ENCODE results near the gene EPHA6. TPM values are rescaled to one million over a fixed set of nuclear protein-coding genes. Genes with fewer than 3 reads are reported as not detected.

Gene EPHA6
- total and polyA plus RNA-seq, 10 of the 15 experiments (the other 5 are each of a cell fraction or from before 2014, with no cell fraction given): not detected

GRCh38 chr3:96991231-96991630, 176.8 kb downstream of the EPHA6 start:
- no peak for TF ChIP-seq TBL1XR1 (IDR thresholded peaks at IDR 0.05; ENCODE audit: low read depth, low read length)
- TF ChIP-seq SIN3A (IDR thresholded peaks at IDR 0.05; ENCODE audit: low read depth, low read length): no peak
- BruUV-seq (replicated peaks): no TSS peak
- Histone ChIP-seq H3K36me3 (ENCODE audit: control insufficient read depth in 2 of 2, insufficient read depth in 2 of 2, low read length in 1 of 2) (no peaks in the 10 kb centered on the region), H3K27ac (ENCODE audit: control insufficient read depth, insufficient read depth) (no peak overlapping the region), H3K4me3 (no peak overlapping the region), H3K9me3 (replicated peaks; ENCODE audit: control insufficient read depth, insufficient read depth, low read length) (no peaks in the 10 kb centered on the region), H4K20me1 (ENCODE audit: control insufficient read depth, insufficient read depth) (no peaks in the 10 kb centered on the region), H3K79me2 (ENCODE audit: control insufficient read depth, insufficient read depth, low read length) (no peaks in the 10 kb centered on the region), H3K27me3 (replicated peaks in 1 of 2; ENCODE audit: control insufficient read depth in 2 of 2, insufficient read depth in 2 of 2, low read length in 1 of 2) (no peaks in the 10 kb centered on the region), H3K9ac (ENCODE audit: control insufficient read depth, insufficient read depth, low read length) (no peak overlapping the region), H3K4me1 (ENCODE audit: control insufficient read depth, insufficient read depth, low read length) (no peaks in the 10 kb centered on the region), H3K4me2 (ENCODE audit: control insufficient read depth, insufficient read depth) (no peak overlapping the region), H2AFZ (ENCODE audit: control insufficient read depth, low read depth, low read length) (no peak overlapping the region)
- no peak for FAIRE-seq
- in situ Hi-C loops (cut with MboI) (no loop called here), intact Hi-C loops (cut with micrococcal nuclease; ENCODE audit: unreplicated experiment) (no loop called here)
- ChIA-PET RAD21 (ENCODE audit: unreplicated experiment) (no interaction called here), SMC1A (ENCODE audit: uncharacterized antibody, unreplicated experiment) (no interaction called here), CTCF (no interaction called here), POLR2A (no interaction called here)
- no peak for ATAC-seq
- no peak for DNase-seq (ENCODE audit: low read depth, low spot score)
- 0% methylated on average over 2 of the region's 2 CpGs for WGBS (ENCODE audit: insufficient coverage, insufficient replicate concordance, low lambda C conversion rate, missing lambda C conversion rate)

GRCh38 chr3:96991800-96992365, 177.5 kb downstream of the EPHA6 start:
- Histone ChIP-seq H3K79me2 (ENCODE audit: control insufficient read depth, insufficient read depth, low read length) (no peaks in the 10 kb centered on the region), H3K4me3 (no peak overlapping the region), H2AFZ (ENCODE audit: control insufficient read depth, low read depth, low read length) (no peak overlapping the region), H3K9me3 (replicated peaks; ENCODE audit: control insufficient read depth, insufficient read depth, low read length) (no peaks in the 10 kb centered on the region), H3K4me2 (ENCODE audit: control insufficient read depth, insufficient read depth) (no peak overlapping the region), H3K27ac (ENCODE audit: control insufficient read depth, insufficient read depth) (no peak overlapping the region), H3K27me3 (replicated peaks in 1 of 2; ENCODE audit: control insufficient read depth in 2 of 2, insufficient read depth in 2 of 2, low read length in 1 of 2) (no peaks in the 10 kb centered on the region), H4K20me1 (ENCODE audit: control insufficient read depth, insufficient read depth) (no peaks in the 10 kb centered on the region), H3K4me1 (ENCODE audit: control insufficient read depth, insufficient read depth, low read length) (no peaks in the 10 kb centered on the region), H3K36me3 (ENCODE audit: control insufficient read depth in 2 of 2, insufficient read depth in 2 of 2, low read length in 1 of 2) (no peaks in the 10 kb centered on the region), H3K9ac (ENCODE audit: control insufficient read depth, insufficient read depth, low read length) (no peak overlapping the region)
- ATAC-seq (no peak), DNase-seq (ENCODE audit: low read depth, low spot score) (no peak), FAIRE-seq (no peak)
- in situ Hi-C loops (cut with MboI) (no loop called here), intact Hi-C loops (cut with micrococcal nuclease; ENCODE audit: unreplicated experiment) (no loop called here)
- WGBS (ENCODE audit: insufficient coverage, insufficient replicate concordance, low lambda C conversion rate, missing lambda C conversion rate): 15% methylated on average over 4 of the region's 4 CpGs
- BruUV-seq (replicated peaks): no TSS peak
- ChIA-PET POLR2A (no interaction called here), CTCF (interaction anchor here (0.6 kb wide), 1 partner anchor 144 kb away, joined by 3 read pairs; no protein-coding TSS in a partner anchor), RAD21 (ENCODE audit: unreplicated experiment) (no interaction called here), SMC1A (ENCODE audit: uncharacterized antibody, unreplicated experiment) (no interaction called here)
- TF ChIP-seq MEF2B (IDR thresholded peaks at IDR 0.05; ENCODE audit: partially characterized antibody, poor library complexity, severe bottlenecking) (no peak), BCL11A (IDR thresholded peaks at IDR 0.05; ENCODE audit: low read depth, low read length) (no peak), RCOR1 (conservative IDR thresholded peaks at IDR 0.05; ENCODE audit: low read depth, low read length) (no peak), PRDM15 (CRISPR knock-in tag; IDR thresholded peaks at IDR 0.05) (no peak), ZNF274 (IDR thresholded peaks at IDR 0.05; ENCODE audit: insufficient read depth, insufficient read length) (no peak), HDAC2 (IDR thresholded peaks at IDR 0.05) (no peak), ZNF592 (IDR thresholded peaks at IDR 0.05) (no peak), NR2C1 (IDR thresholded peaks at IDR 0.05) (no peak), YY1 (IDR thresholded peaks at IDR 0.05; ENCODE audit: low read depth, low read length) (no peak)

Data from GM12878 (cell line).